HepG2 (cell line): Measurements from ENCODE around the gene ZFR. TPM values are rescaled to one million over a fixed set of nuclear protein-coding genes. Genes with fewer than 3 reads are reported as not detected.

Source experiments
- ASH2L ChIP-seq: fragments of 300-600, 200-600 bp; sonication (generic); IDR thresholded peaks from 2 replicates; pipeline ENCODE4 v1.7.0; 2017; ENCODE audit warnings: low read depth, mild to moderate bottlenecking, moderate library complexity, mixed read lengths, low read length; ENCODE audit not compliant: insufficient read length
- CEBPB ChIP-seq: IDR thresholded peaks from 2 replicates; pipeline ENCODE4 v1.6.1; 2011; ENCODE audit warnings: low read depth, low read length, improper control_type of control experiment, borderline replicate concordance
- CHD2 ChIP-seq: IDR thresholded peaks from 2 replicates; pipeline ENCODE4 v1.6.1; 2011; ENCODE audit warnings: low read depth, low read length, improper control_type of control experiment
- FOXA1 ChIP-seq, 2 experiments: fragments of 450-650 bp in 1 of 2; sonication (generic) in 1 of 2; formaldehyde crosslinking in 1 of 2; IDR thresholded peaks; 2 replicates each; pipeline versions ENCODE4 v1.4.0 to v1.6.1; 2016 to 2020; ENCODE audit warnings: missing genetic modification reagents in 1 of 2
- GATAD1 ChIP-seq: IDR thresholded peaks from 2 replicates; pipeline ENCODE4 v1.6.1; 2016; ENCODE audit warnings: missing genetic modification reagents, missing compliant biosample characterization
- GFI1 ChIP-seq: sonication (generic); formaldehyde crosslinking; IDR thresholded peaks from 2 replicates; pipeline ENCODE4 v1.5.0; 2020; ENCODE audit warnings: missing genetic modification reagents, mild to moderate bottlenecking, borderline replicate concordance
- MAFG ChIP-seq: sonication (generic); formaldehyde crosslinking; IDR thresholded peaks from 2 replicates; pipeline ENCODE4 v1.5.1; 2020; ENCODE audit warnings: mild to moderate bottlenecking, missing genetic modification reagents
- MYC ChIP-seq: sonication (generic); formaldehyde crosslinking; IDR thresholded peaks from 2 replicates; pipeline ENCODE4 v1.9.0; 2021; ENCODE audit warnings: missing genetic modification reagents, borderline replicate concordance
- SNAPC2 ChIP-seq: sonication (generic); formaldehyde crosslinking; IDR thresholded peaks from 2 replicates; pipeline ENCODE4 v1.8.1; 2022; ENCODE audit warnings: mild to moderate bottlenecking, missing genetic modification reagents
- SPEN ChIP-seq: sonication (generic); formaldehyde crosslinking; IDR thresholded peaks from 2 replicates; pipeline ENCODE4 v1.5.1; 2020; ENCODE audit warnings: low read depth, mild to moderate bottlenecking, missing genetic modification reagents
- THAP11 ChIP-seq: IDR thresholded peaks from 2 replicates; pipeline ENCODE4 v1.6.1; 2016; ENCODE audit warnings: missing biosample characterization, missing genetic modification reagents
- ZBTB38 ChIP-seq: sonication (generic); formaldehyde crosslinking; IDR thresholded peaks from 2 replicates; pipeline ENCODE4 v1.5.1; 2020; ENCODE audit warnings: mild to moderate bottlenecking, missing genetic modification reagents
- ZBTB8A ChIP-seq: sonication (generic); formaldehyde crosslinking; IDR thresholded peaks from 2 replicates; pipeline ENCODE4 v1.4.0; 2020; ENCODE audit warnings: mild to moderate bottlenecking, low read depth, missing genetic modification reagents, borderline replicate concordance
- ZNF451 ChIP-seq: sonication (generic); formaldehyde crosslinking; IDR thresholded peaks from 2 replicates; pipeline ENCODE4 v1.5.0; 2020; ENCODE audit warnings: mild to moderate bottlenecking, missing genetic modification reagents
- ZNF776 ChIP-seq: sonication (generic); formaldehyde crosslinking; IDR thresholded peaks from 2 replicates; pipeline ENCODE4 v1.4.0; 2020; ENCODE audit warnings: mild to moderate bottlenecking, missing genetic modification reagents
- polyA plus RNA-seq, 8 experiments: library from polyadenylated mRNA; depleted of rRNA in 3 of 8; stranded (reverse) in 7 of 8; unstranded in 1 of 8; fragments of >200 nt; fragmentation: Illumina TruSeq in 4 of 8; extraction: Trizol in 4 of 8; gene quantifications; 2 replicates each; pipeline versions ENCODE4 v1.2.1 to v1.2.3, GENCODE V29; 2011 to 2016; ENCODE audit warnings: low read depth in 4 of 8, missing spikeins in 1 of 8, mixed read lengths in 1 of 8; ENCODE audit not compliant: insufficient read depth in 1 of 8
- total RNA-seq, 5 experiments: library from RNA; depleted of rRNA; stranded (reverse); fragments of >200 nt; fragmentation: Illumina TruSeq; extraction: Trizol; gene quantifications; 2 replicates each; pipeline ENCODE4 v1.2.3, GENCODE V29; 2016; ENCODE audit warnings: low read depth in 1 of 5
- TF ChIP-seq, protein P1 (sequence below): sonication (generic); formaldehyde crosslinking; IDR thresholded peaks from 2 replicates; pipeline ENCODE4 v1.4.0; 2020; ENCODE audit warnings: missing genetic modification reagents, low read depth, mild to moderate bottlenecking, borderline replicate concordance
- TF ChIP-seq, protein P2 (sequence below): sonication (generic); formaldehyde crosslinking; IDR thresholded peaks from 2 replicates; pipeline ENCODE4 v1.5.0; 2020; ENCODE audit warnings: missing genetic modification reagents
- TF ChIP-seq, protein P3 (sequence below): sonication (generic); formaldehyde crosslinking; IDR thresholded peaks from 2 replicates; pipeline ENCODE4 v1.4.0; 2020; ENCODE audit warnings: missing genetic modification reagents, borderline replicate concordance
- TF ChIP-seq, protein P4 (sequence below): sonication (generic); formaldehyde crosslinking; IDR thresholded peaks from 2 replicates; pipeline ENCODE4 v1.5.1; 2020; ENCODE audit warnings: mild to moderate bottlenecking, missing genetic modification reagents, moderate library complexity

ZFR gene
- total and polyA plus RNA-seq, 2 of the 13 experiments (the other 11 are each of a cell fraction or from before 2014, with no cell fraction given): 89.0 to 92.8 TPM

DNA sequence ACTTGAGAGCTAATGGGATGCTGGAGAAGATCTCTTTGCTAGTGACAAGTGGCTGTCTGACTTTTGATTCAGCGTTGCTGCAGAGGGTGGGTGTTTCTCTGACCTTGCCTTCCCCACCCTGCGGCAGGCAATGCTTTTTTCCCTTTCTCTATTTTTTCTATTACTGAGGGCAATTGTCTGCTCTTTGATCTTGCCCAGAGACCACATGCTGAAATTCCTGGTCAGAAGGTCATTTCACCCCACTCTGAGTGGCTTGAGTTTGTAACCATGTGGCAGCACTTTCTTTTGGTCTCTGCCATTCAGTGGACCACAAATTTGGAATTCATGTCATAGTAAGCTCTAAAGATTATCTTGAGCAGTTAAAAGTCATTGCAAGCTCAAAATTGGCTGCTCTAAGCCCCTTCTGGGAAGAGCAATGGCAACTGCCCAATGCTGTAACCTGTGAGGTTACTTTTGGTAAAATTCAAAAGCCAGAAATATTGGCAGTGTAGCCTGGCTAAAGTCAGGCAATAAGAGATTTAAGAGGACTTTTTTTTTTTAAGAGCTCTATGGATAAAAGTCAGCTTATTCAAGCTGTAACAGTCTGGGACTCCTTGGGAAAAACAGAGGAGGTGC is 101.4 kb downstream of the ZFR start (continued):
- no peak for TF ChIP-seq MYC (CRISPR knock-in tag)
- TF ChIP-seq ASH2L: peak; percentile 34
- no peak for TF ChIP-seq SPEN (CRISPR knock-in tag)
- no peak for TF ChIP-seq CEBPB
- no peak for TF ChIP-seq ZBTB8A (CRISPR knock-in tag)
- no peak for TF ChIP-seq FOXA1 (IDR thresholded peaks at IDR 0.05)
- no peak for TF ChIP-seq FOXA1 (CRISPR knock-in tag; IDR thresholded peaks at IDR 0.05)
- TF ChIP-seq GATAD1 (CRISPR knock-in tag): no peak
- TF ChIP-seq, protein P1, sequence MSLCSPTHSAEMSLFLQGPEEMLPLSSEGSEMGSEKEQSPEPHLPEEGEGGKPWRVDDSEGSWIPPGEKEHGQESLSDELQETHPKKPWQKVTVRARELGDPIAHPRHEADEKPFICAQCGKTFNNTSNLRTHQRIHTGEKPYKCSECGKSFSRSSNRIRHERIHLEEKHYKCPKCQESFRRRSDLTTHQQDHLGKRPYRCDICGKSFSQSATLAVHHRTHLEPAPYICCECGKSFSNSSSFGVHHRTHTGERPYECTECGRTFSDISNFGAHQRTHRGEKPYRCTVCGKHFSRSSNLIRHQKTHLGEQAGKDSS (CRISPR knock-in tag): no peak
- TF ChIP-seq MAFG (CRISPR knock-in tag): no peak
- no peak for TF ChIP-seq SNAPC2 (CRISPR knock-in tag)
- TF ChIP-seq, protein P2, sequence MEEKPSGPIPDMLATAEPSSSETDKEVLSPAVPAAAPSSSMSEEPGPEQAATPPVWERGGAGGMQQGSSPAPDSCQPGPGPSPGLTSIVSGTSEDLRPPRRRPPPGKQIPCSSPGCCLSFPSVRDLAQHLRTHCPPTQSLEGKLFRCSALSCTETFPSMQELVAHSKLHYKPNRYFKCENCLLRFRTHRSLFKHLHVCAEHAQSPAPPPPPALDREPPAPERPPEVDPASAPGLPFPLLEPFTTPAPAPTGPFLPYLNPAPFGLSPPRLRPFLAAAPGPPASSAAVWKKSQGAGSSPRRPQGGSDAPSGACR: no peak
- TF ChIP-seq ZNF451 (CRISPR knock-in tag): no peak
- TF ChIP-seq, protein P3, sequence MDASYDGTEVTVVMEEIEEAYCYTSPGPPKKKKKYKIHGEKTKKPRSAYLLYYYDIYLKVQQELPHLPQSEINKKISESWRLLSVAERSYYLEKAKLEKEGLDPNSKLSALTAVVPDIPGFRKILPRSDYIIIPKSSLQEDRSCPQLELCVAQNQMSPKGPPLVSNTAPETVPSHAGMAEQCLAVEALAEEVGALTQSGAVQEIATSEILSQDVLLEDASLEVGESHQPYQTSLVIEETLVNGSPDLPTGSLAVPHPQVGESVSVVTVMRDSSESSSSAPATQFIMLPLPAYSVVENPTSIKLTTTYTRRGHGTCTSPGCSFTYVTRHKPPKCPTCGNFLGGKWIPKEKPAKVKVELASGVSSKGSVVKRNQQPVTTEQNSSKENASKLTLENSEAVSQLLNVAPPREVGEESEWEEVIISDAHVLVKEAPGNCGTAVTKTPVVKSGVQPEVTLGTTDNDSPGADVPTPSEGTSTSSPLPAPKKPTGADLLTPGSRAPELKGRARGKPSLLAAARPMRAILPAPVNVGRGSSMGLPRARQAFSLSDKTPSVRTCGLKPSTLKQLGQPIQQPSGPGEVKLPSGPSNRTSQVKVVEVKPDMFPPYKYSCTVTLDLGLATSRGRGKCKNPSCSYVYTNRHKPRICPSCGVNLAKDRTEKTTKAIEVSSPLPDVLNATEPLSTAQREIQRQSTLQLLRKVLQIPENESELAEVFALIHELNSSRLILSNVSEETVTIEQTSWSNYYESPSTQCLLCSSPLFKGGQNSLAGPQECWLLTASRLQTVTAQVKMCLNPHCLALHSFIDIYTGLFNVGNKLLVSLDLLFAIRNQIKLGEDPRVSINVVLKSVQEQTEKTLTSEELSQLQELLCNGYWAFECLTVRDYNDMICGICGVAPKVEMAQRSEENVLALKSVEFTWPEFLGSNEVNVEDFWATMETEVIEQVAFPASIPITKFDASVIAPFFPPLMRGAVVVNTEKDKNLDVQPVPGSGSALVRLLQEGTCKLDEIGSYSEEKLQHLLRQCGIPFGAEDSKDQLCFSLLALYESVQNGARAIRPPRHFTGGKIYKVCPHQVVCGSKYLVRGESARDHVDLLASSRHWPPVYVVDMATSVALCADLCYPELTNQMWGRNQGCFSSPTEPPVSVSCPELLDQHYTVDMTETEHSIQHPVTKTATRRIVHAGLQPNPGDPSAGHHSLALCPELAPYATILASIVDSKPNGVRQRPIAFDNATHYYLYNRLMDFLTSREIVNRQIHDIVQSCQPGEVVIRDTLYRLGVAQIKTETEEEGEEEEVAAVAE (CRISPR knock-in tag): no peak
- TF ChIP-seq GFI1 (CRISPR knock-in tag): no peak; the same call in 1 of the 2 replicates
- TF ChIP-seq, protein P4, sequence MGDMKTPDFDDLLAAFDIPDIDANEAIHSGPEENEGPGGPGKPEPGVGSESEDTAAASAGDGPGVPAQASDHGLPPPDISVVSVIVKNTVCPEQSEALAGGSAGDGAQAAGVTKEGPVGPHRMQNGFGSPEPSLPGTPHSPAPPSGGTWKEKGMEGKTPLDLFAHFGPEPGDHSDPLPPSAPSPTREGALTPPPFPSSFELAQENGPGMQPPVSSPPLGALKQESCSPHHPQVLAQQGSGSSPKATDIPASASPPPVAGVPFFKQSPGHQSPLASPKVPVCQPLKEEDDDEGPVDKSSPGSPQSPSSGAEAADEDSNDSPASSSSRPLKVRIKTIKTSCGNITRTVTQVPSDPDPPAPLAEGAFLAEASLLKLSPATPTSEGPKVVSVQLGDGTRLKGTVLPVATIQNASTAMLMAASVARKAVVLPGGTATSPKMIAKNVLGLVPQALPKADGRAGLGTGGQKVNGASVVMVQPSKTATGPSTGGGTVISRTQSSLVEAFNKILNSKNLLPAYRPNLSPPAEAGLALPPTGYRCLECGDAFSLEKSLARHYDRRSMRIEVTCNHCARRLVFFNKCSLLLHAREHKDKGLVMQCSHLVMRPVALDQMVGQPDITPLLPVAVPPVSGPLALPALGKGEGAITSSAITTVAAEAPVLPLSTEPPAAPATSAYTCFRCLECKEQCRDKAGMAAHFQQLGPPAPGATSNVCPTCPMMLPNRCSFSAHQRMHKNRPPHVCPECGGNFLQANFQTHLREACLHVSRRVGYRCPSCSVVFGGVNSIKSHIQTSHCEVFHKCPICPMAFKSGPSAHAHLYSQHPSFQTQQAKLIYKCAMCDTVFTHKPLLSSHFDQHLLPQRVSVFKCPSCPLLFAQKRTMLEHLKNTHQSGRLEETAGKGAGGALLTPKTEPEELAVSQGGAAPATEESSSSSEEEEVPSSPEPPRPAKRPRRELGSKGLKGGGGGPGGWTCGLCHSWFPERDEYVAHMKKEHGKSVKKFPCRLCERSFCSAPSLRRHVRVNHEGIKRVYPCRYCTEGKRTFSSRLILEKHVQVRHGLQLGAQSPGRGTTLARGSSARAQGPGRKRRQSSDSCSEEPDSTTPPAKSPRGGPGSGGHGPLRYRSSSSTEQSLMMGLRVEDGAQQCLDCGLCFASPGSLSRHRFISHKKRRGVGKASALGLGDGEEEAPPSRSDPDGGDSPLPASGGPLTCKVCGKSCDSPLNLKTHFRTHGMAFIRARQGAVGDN (CRISPR knock-in tag): no peak
- TF ChIP-seq ZBTB38 (CRISPR knock-in tag): no peak
- no peak for TF ChIP-seq ZNF776 (CRISPR knock-in tag)
- TF ChIP-seq CHD2: no peak
- 0 out of 2 replicates have a peak, but pooled peaks have one; percentile 20 for TF ChIP-seq THAP11
